NCI-H345 treated with DMSO at 0.1 percent for 48 hours (cell line): Measurements from ENCODE around the gene TCHH.
"Not testable (repeated sequence)": the region's sequence is repeated elsewhere in the genome, so short reads cannot be mapped to it uniquely, and the experiment has no call there.

Experiments used
- DNase-seq: peaks from one replicate; lab custom pipeline; 2025; ENCODE audit not compliant: unreplicated experiment; lab: John Stamatoyannopoulos, UW

TCHH gene, protein sequence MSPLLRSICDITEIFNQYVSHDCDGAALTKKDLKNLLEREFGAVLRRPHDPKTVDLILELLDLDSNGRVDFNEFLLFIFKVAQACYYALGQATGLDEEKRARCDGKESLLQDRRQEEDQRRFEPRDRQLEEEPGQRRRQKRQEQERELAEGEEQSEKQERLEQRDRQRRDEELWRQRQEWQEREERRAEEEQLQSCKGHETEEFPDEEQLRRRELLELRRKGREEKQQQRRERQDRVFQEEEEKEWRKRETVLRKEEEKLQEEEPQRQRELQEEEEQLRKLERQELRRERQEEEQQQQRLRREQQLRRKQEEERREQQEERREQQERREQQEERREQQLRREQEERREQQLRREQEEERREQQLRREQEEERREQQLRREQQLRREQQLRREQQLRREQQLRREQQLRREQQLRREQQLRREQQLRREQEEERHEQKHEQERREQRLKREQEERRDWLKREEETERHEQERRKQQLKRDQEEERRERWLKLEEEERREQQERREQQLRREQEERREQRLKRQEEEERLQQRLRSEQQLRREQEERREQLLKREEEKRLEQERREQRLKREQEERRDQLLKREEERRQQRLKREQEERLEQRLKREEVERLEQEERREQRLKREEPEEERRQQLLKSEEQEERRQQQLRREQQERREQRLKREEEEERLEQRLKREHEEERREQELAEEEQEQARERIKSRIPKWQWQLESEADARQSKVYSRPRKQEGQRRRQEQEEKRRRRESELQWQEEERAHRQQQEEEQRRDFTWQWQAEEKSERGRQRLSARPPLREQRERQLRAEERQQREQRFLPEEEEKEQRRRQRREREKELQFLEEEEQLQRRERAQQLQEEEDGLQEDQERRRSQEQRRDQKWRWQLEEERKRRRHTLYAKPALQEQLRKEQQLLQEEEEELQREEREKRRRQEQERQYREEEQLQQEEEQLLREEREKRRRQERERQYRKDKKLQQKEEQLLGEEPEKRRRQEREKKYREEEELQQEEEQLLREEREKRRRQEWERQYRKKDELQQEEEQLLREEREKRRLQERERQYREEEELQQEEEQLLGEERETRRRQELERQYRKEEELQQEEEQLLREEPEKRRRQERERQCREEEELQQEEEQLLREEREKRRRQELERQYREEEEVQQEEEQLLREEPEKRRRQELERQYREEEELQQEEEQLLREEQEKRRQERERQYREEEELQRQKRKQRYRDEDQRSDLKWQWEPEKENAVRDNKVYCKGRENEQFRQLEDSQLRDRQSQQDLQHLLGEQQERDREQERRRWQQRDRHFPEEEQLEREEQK (N-terminal part only)

DNA sequence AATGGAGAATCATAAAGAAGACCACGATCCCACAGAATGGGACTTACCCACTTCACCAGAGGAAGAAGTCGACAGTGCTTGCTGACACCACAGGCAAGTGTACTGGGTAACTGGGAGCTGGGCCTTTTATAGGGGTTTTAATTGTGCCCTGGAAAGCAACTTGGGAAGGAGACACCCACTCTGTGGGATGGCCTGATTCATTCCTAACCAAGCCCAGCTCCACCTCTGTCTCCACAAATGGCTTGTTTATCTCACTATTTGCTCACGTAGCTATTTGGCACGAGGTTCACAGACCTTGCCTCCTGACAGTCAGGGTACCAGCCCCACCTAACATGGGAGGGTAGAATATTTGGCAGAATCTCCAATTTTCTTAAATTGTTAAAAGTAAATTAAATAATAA lies at the start of gene TCHH:
TCHH (minus strand) TSS at position 101 of the 400 bp plus-strand sequence. CDS start 1,364 bp downstream, outside the sequence.
- no peak for DNase-seq

DNA sequence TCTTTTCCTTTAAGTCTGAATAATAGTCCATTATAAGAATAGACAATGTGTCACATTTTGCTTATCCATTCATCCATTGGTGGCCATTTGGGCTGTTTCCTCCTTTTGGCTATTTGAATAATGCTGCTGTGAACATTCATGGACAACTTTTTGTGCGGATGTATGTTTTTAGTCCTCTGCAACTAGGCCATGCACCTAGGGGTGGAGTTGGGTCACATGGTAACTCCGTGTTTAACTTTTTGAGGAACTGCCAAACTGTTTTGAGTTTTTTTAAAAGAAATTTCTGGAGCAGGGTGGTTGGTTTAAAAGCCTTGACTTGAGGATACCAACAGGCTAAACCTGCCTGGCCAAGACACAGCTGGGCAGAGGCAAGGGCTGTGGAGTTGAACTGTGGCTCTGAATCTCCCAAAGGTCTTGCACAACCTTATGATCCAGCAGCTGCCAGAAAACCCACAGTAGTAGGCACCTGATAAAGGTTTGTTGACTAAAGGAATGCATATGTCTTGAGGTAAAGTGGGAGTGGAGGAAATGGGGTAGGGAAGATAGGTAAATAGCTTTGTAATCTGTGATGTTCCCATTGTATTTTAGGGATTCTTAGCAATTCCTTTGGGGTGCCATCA lies 49.4 kb upstream of the TCHH start:
- no peak for DNase-seq

- DNase-seq = no peak
These were observed 47.7 kb upstream of the TCHH start for GRCh38 chr1:152162792-152163463.

- DNase-seq = no peak
These were observed 45.3 kb upstream of the TCHH start for GRCh38 chr1:152160576-152160975.

DNA sequence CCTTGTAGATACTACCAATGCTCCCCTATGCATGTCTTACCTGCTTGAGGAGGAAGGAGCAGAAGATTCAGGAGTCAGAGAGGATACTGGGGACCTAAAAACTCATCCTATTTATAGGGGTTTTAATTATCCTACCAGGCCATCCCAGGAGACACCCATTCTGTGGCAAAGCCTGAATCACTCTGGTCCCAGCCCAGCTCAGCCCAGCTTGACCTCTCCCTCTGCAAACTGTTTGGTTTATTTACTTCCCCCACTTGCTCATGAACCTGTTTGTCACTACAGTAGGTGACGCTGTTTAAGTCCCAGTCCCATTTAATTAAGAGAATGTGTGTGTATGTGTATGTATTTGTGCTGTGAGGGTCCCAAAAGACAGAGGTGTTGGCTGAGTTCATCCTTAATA lies 43.9 kb upstream of the TCHH start, which contains the start of gene RPTN:
RPTN (minus strand) TSS at position 85 of the 400 bp plus-strand sequence. CDS start 1,339 bp downstream, outside the sequence.
- no peak for DNase-seq

DNA sequence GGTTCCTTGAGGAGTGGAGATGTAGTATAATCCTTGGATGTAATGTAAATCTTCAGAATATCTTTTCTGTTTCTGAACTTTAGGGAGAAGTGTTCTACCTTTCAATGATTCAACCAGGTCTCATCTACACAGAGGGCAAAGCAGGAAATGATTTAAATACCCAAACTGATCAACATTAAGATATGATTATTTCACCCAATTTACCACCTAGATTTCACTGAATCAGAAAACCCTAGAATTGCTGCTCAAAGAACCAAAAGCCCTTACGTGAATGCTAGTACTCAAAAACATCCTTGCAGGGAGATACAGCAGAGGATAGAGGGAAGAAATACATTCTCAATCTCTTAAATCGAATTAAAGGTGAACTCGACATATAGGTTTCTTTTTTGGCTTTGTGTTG lies 38.8 kb upstream of the TCHH start:
- no peak for DNase-seq

GRCh38 chr1:152151646-152152045 lies 36.4 kb upstream of the TCHH start:
- DNase-seq = no peak

DNA sequence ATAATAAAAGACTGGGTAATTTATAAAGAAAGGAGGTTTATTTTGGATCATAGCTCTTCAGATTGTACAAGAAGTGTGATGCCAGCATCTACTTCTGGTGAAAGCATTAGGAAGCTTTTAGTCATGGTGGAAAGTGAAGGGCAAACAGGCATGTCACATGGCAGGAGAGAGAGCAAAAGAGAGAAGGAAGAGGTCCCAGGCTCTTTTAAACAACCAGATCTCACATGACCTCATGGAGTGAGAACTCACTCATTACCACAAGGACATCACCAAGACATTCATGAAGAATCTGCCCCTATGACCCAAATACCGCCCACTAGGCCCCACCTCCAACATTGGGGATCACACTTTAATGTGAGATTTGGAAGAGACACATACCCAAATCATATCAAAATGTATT lies 33.7 kb upstream of the TCHH start:
- DNase-seq = no peak

- no peak for DNase-seq
These were observed 32.8 kb upstream of the TCHH start for GRCh38 chr1:152148051-152148450.

GRCh38 chr1:152145769-152146168 lies 30.5 kb upstream of the TCHH start:
- DNase-seq = no peak

DNA sequence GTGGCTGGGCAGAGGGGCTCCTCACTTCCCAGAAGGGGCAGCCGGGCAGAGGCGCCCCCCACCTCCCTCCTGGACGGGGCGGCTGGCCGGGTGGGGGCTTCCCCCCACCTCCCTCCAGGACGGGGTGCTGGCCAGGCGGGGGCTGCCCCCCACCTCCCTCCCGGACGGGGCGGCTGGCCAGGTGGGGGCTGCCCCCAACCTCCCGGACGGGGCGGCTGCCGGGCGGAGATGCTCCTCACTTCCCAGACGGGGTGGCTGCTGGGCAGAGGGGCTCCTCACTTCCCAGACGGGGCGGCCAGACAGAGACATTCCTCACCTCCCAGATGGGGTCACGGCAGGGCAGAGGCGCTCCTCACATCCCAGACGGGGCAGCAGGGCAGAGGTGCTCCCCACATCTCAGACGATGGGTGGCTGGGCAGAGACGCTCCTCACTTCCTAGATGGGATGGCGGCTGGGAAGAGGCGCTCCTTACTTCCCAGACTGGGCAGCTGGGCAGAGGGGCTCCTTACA lies 29.5 kb upstream of the TCHH start:
- not testable (repeated sequence) for DNase-seq

- no peak for DNase-seq
These were observed 28.1 kb upstream of the TCHH start for GRCh38 chr1:152143150-152143887.

GRCh38 chr1:152141971-152142584 lies 26.8 kb upstream of the TCHH start:
- no peak for DNase-seq

GRCh38 chr1:152137215-152137614 lies 22.0 kb upstream of the TCHH start:
- DNase-seq = no peak

GRCh38 chr1:152130186-152130585 lies 14.9 kb upstream of the TCHH start:
- DNase-seq = no peak

DNA sequence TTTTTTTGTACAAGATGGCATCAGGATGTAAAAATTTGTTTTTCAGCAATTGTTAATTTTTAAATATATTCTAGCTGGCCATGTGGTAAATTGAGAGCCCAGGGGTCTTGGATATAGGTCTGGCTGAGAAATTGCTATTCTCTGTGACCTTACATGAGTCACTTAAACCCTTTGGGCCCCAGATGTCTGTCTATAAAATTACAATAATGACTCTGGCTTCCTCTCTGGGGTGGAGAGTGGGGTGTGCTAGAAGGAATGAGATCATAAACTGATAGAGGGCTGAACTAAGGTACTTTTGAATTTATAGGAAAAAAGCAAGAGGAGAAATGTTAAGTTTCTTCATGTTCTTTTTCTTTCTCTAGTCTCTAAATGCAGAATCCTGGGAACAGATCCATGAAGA lies 12.4 kb upstream of the TCHH start:
- DNase-seq = no peak

- DNase-seq = no peak
These were observed 10.7 kb upstream of the TCHH start for GRCh38 chr1:152125834-152126443.

- no peak for DNase-seq
These were observed 3.7 kb upstream of the TCHH start for GRCh38 chr1:152118915-152119314.
